Retinal pigment epithelial cell (primary cell): ENCODE data around the gene CDK17.

ENCODE experiments used
- DNase-seq: peaks from one replicate; pipeline ENCODE4 v3.0.0-alpha.2; 2010; ENCODE audit warnings: low read depth
- H3K4me3 ChIP-seq: 2 replicates; pipeline ENCODE4 v1.5.1; 2011; ENCODE audit warnings: mild to moderate bottlenecking, low read length, control low read depth, moderate library complexity
- CTCF ChIP-seq: conservative IDR thresholded peaks from 2 replicates; pipeline ENCODE4 v1.5.1; 2011; ENCODE audit warnings: low read depth, low read length, control low read depth, inconsistent platforms

CDK17 gene

GRCh38 chr12:96399919-96400630, at the start of gene CDK17:
Gene CDK17, minus strand, starts transcription at chr12:96400439. Its CDS starts 65,603 bp downstream, at chr12:96334836.
- H3K4me3 ChIP-seq, result peak within 1 kb of the TSS; percentile 96
- peak; percentile 29 for TF ChIP-seq CTCF
- no peak for DNase-seq

- no peak for DNase-seq
- TF ChIP-seq CTCF, result no peak
These were observed 48.1 kb upstream of the CDK17 start for GRCh38 chr12:96448300-96448699.

GRCh38 chr12:96447256-96447655, 47.0 kb upstream of the CDK17 start:
- no peak for TF ChIP-seq CTCF
- DNase-seq, result no peak
- H3K4me3 ChIP-seq, result no peak overlapping the region

More at GRCh38 chr12:96448300-96448699, 48.1 kb upstream of the CDK17 start:
- no peak overlapping the region for H3K4me3 ChIP-seq

GRCh38 chr12:96445691-96446583, 45.7 kb upstream of the CDK17 start:
- no peak for TF ChIP-seq CTCF
- peak; percentile 63 for DNase-seq
- H3K4me3 ChIP-seq, result no peak overlapping the region

GRCh38 chr12:96444399-96444798, 44.2 kb upstream of the CDK17 start:
- no peak for DNase-seq
- no peak overlapping the region for H3K4me3 ChIP-seq
- TF ChIP-seq CTCF, result no peak

GRCh38 chr12:96442906-96443305, 42.7 kb upstream of the CDK17 start:
- no peak for TF ChIP-seq CTCF
- H3K4me3 ChIP-seq, result no peak overlapping the region
- DNase-seq, result no peak
